ENCODE results near the gene RNPEPL1.

- TF ChIP-seq CTCF (conservative IDR thresholded peaks at IDR 0.05; ENCODE audit: low read depth in 2 of 2) (no peak), EZH2phosphoT487 (IDR thresholded peaks at IDR 0.05; ENCODE audit: unreplicated experiment) (no peak), JUNB (IDR thresholded peaks at IDR 0.05; ENCODE audit: unreplicated experiment) (no peak), ETS1 (IDR thresholded peaks at IDR 0.05) (no peak), POLR2AphosphoS5 (IDR thresholded peaks at IDR 0.05; ENCODE audit: low read depth) (no peak), CREB1 (CRISPR knock-in tag; IDR thresholded peaks at IDR 0.05; ENCODE audit: low read depth) (no peak), ZNF114 (CRISPR knock-in tag; IDR thresholded peaks at IDR 0.05) (no peak), REST (IDR thresholded peaks at IDR 0.05; ENCODE audit: unreplicated experiment) (no peak), EZH2 (IDR thresholded peaks at IDR 0.05; ENCODE audit: low read depth, unreplicated experiment) (no peak), NANOG (IDR thresholded peaks at IDR 0.05; ENCODE audit: borderline replicate concordance) (no peak), STAT1 (IDR thresholded peaks at IDR 0.05; ENCODE audit: unreplicated experiment) (no peak)
These were observed 52.0 kb downstream of the RNPEPL1 start for GRCh38 chr2:240620149-240620731.
